ENCODE results near the gene TTC21A. TPM values are rescaled to one million over a fixed set of nuclear protein-coding genes. Genes with fewer than 3 reads are reported as not detected.

Gene TTC21A
- total and polyA plus RNA-seq, 2 of the 13 experiments (the other 11 are each of a cell fraction or from before 2014, with no cell fraction given): 0.31 to 1.5 TPM

GRCh38 chr3:39088456-39088855 is 19.0 kb upstream of the TTC21A start (continued):
- TF ChIP-seq THAP7 (CRISPR knock-in tag; IDR thresholded peaks at IDR 0.05) (no peak), ELF4 (CRISPR knock-in tag; IDR thresholded peaks at IDR 0.05; ENCODE audit: borderline replicate concordance) (no peak), NFYB (CRISPR knock-in tag; IDR thresholded peaks at IDR 0.05) (no peak), PHF5A (CRISPR knock-in tag; IDR thresholded peaks at IDR 0.05; ENCODE audit: low read depth, unreplicated experiment) (no peak), SRSF4 (IDR thresholded peaks at IDR 0.05; ENCODE audit: low read depth, low read length, poor library complexity, severe bottlenecking) (no peak), RFXANK (CRISPR knock-in tag; IDR thresholded peaks at IDR 0.05) (no peak), ZNF260 (CRISPR knock-in tag; IDR thresholded peaks at IDR 0.05; ENCODE audit: borderline replicate concordance, low read depth) (no peak)
- TF ChIP-seq, protein P1, sequence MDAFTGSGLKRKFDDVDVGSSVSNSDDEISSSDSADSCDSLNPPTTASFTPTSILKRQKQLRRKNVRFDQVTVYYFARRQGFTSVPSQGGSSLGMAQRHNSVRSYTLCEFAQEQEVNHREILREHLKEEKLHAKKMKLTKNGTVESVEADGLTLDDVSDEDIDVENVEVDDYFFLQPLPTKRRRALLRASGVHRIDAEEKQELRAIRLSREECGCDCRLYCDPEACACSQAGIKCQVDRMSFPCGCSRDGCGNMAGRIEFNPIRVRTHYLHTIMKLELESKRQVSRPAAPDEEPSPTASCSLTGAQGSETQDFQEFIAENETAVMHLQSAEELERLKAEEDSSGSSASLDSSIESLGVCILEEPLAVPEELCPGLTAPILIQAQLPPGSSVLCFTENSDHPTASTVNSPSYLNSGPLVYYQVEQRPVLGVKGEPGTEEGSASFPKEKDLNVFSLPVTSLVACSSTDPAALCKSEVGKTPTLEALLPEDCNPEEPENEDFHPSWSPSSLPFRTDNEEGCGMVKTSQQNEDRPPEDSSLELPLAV (CRISPR knock-in tag; conservative IDR thresholded peaks at IDR 0.05; ENCODE audit: low read depth): no peak

GRCh38 chr3:39088889-39089288 is 18.6 kb upstream of the TTC21A start:
- H3K9ac ChIP-seq (ENCODE audit: insufficient read depth, low read depth, low read length): no peak overlapping the region
- ChIA-PET CTCF (ENCODE audit: low intra/inter-chr PET ratio, low total read pairs) (no interaction called here), POLR2A (no interaction called here)
- no peak for DNase-seq (ENCODE audit: low spot score)
- H3K27me3 ChIP-seq (ENCODE audit: control insufficient read depth in 1 of 2, insufficient read depth in 2 of 2, low read length in 2 of 2): no peaks in the 10 kb centered on the region
- no peaks in the 10 kb centered on the region for H3K4me1 ChIP-seq (ENCODE audit: insufficient read depth, low read length)
- in situ Hi-C loops (cut with HindIII; ENCODE audit: extremely low pct_ligation_motif_present, low pct_unique_long_range_greater_than_20kb) (no loop called here), intact Hi-C loops (cut with micrococcal nuclease; ENCODE audit: unreplicated experiment) (no loop called here)
- no peaks in the 10 kb centered on the region for H3K9me3 ChIP-seq (ENCODE audit: low read length)
- peaks cover 11 to 82% of the 10 kb centered on the region in 2 experiments; a peak in 4 of 5 replicates for H3K36me3 ChIP-seq (replicated peaks in 1 of 2; ENCODE audit: control insufficient read depth in 1 of 2, insufficient read depth in 2 of 2, low read length in 2 of 2)
- no peak overlapping the region for H3K4me3 ChIP-seq (replicated peaks in 1 of 3; ENCODE audit: insufficient read depth in 1 of 3, low read depth in 2 of 3, low read length in 3 of 3)
- no TSS peak for BruUV-seq (replicated peaks)
- no peak overlapping the region for H3K27ac ChIP-seq (ENCODE audit: extremely low read length, insufficient read depth, low read length)
- no peaks in the 10 kb centered on the region for H3K79me2 ChIP-seq (ENCODE audit: insufficient read depth, low read length)
- no peaks in the 10 kb centered on the region for H4K20me1 ChIP-seq (ENCODE audit: insufficient read depth, low read length)
- ATAC-seq: no peak
- H3K4me2 ChIP-seq (ENCODE audit: low read depth, low read length): no peak overlapping the region
- no peak overlapping the region for H2AFZ ChIP-seq (ENCODE audit: low read length)
- FAIRE-seq: no peak
- 93% methylated on average over 3 of the region's 3 CpGs for WGBS (ENCODE audit: low lambda C conversion rate)
- TF ChIP-seq NFIB (CRISPR knock-in tag; IDR thresholded peaks at IDR 0.05; ENCODE audit: borderline replicate concordance) (no peak), ZNF275 (CRISPR knock-in tag; IDR thresholded peaks at IDR 0.05; ENCODE audit: borderline replicate concordance) (no peak), ZNF232 (CRISPR knock-in tag; IDR thresholded peaks at IDR 0.05; ENCODE audit: borderline replicate concordance) (no peak), ZFX (CRISPR knock-in tag; IDR thresholded peaks at IDR 0.05; ENCODE audit: low read depth) (no peak), KDM4B (CRISPR knock-in tag; IDR thresholded peaks at IDR 0.05) (no peak), ZSCAN31 (CRISPR knock-in tag; IDR thresholded peaks at IDR 0.05; ENCODE audit: low read depth) (no peak), ZKSCAN5 (CRISPR knock-in tag; IDR thresholded peaks at IDR 0.05) (no peak), HMGA1 (CRISPR knock-in tag; conservative IDR thresholded peaks at IDR 0.05) (no peak), ZNF136 (CRISPR knock-in tag; IDR thresholded peaks at IDR 0.05; ENCODE audit: low read depth) (no peak)
- TF ChIP-seq, protein P2, sequence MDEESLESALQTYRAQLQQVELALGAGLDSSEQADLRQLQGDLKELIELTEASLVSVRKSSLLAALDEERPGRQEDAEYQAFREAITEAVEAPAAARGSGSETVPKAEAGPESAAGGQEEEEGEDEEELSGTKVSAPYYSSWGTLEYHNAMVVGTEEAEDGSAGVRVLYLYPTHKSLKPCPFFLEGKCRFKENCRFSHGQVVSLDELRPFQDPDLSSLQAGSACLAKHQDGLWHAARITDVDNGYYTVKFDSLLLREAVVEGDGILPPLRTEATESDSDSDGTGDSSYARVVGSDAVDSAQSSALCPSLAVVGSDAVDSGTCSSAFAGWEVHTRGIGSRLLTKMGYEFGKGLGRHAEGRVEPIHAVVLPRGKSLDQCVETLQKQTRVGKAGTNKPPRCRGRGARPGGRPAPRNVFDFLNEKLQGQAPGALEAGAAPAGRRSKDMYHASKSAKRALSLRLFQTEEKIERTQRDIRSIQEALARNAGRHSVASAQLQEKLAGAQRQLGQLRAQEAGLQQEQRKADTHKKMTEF (CRISPR knock-in tag; IDR thresholded peaks at IDR 0.05): no peak
- TF ChIP-seq, protein P3, sequence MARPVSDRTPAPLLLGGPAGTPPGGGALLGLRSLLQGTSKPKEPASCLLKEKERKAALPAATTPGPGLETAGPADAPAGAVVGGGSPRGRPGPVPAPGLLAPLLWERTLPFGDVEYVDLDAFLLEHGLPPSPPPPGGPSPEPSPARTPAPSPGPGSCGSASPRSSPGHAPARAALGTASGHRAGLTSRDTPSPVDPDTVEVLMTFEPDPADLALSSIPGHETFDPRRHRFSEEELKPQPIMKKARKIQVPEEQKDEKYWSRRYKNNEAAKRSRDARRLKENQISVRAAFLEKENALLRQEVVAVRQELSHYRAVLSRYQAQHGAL (CRISPR knock-in tag; IDR thresholded peaks at IDR 0.05; ENCODE audit: not compliant biosample characterization): no peak

Data from HepG2 (cell line).